ENCODE measurements around the gene CPNE2.
"Not testable (repeated sequence)": the region's sequence is repeated elsewhere in the genome, so short reads cannot be mapped to it uniquely, and the experiment has no call there.

The CPNE2 gene

DNA sequence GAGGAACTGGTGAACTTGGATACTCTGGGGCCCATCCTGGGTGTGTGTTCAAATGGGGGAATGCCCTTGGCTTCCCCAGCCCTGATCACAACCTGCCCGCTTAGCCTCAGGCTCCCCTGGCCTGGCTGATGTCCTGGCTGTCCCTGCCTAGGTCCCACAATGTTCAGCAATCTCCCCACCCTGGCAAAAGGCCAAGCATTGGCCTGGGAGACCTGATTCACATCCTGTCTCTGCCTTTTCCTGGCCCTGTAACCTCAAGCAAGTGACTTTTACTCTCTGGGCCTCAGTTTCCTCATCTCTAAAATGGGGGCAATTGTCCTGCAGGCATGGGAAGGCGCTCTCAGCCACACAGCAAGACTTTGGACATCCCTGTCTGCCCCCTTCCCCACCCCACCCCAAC is 14.4 kb downstream of the CPNE2 start:
- no peaks in the 10 kb centered on the region for H3K9me3 ChIP-seq (ENCODE audit: control extremely low read depth in 1 of 5, control insufficient read depth in 4 of 5, insufficient read depth in 2 of 5, low read depth in 1 of 5, low read length in 4 of 5)
- POLR2A ChIA-PET, result no interaction called here
- H3K4me1 ChIP-seq (ENCODE audit: control extremely low read depth in 1 of 4, control insufficient read depth in 4 of 4, insufficient read depth in 4 of 4, low read length in 3 of 4), result peaks cover 0 to 29% (median 2%) of the 10 kb centered on the region in 4 experiments
- no peak overlapping the region for H3K4me3 ChIP-seq (ENCODE audit: control insufficient read depth in 1 of 7, extremely low read depth in 1 of 7, insufficient read depth in 4 of 7, low read depth in 2 of 7, low read length in 6 of 7)
- CTCF ChIA-PET, result interaction anchor here (0.6 to 1.6 kb wide), 5 partner anchors 9 to 139 kb away, joined by 3 to 4 read pairs (median 3); no protein-coding TSS in a partner anchor
- H3K36me3 ChIP-seq (ENCODE audit: control insufficient read depth in 4 of 4, insufficient read depth in 4 of 4, low read length in 3 of 4), result no peaks in the 10 kb centered on the region
- H3K27me3 ChIP-seq (replicated peaks in 2 of 5; ENCODE audit: control insufficient read depth in 4 of 5, insufficient read depth in 5 of 5, low read length in 4 of 5), result no peaks in the 10 kb centered on the region
- H3K27ac ChIP-seq (ENCODE audit: insufficient read depth in 1 of 2, low read depth in 1 of 2, low read length in 2 of 2, poor library complexity in 1 of 2, severe bottlenecking in 2 of 2), result no peak overlapping the region
- WGBS (ENCODE audit: insufficient coverage), result 100% methylated on average over 2 of the region's 2 CpGs
- DNase-seq, result no peak

DNA sequence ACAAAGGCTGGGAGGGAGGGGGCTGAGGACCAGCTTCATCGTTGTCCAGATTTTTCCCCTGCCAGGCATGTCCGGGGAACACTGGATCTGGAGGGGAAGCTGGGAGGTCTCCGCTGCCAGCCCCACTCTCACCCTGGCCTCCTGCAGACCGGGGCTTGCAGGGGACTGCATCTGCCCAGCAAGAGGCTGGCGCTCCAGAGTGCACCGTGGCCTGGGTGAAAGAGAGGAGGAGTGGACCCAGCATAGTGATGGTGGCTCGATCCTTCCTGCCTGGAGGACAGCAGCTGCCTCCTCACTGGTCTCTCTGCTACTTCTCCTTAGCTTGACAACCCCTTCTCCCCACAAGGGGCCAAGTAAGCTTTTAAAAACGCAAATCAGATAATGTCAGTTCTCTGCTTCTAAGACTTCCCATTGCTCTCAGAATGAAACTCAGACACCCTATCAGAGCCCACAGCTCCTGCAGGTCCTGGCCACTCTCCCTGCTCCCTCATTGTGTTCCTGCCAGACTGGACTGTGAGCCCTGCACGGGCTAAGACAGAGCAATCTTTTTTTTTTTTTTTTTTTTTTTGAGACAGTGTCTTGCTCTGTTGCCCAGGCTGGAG is 15.0 kb downstream of the CPNE2 start:
- 95% methylated on average over 8 of the region's 9 CpGs for WGBS (ENCODE audit: insufficient coverage)
- no peaks in the 10 kb centered on the region for H3K27me3 ChIP-seq (replicated peaks in 2 of 5; ENCODE audit: control insufficient read depth in 4 of 5, insufficient read depth in 5 of 5, low read length in 4 of 5)
- H3K4me3 ChIP-seq (ENCODE audit: control insufficient read depth in 1 of 7, extremely low read depth in 1 of 7, insufficient read depth in 4 of 7, low read depth in 2 of 7, low read length in 6 of 7), result no peak overlapping the region
- no peaks in the 10 kb centered on the region for H3K36me3 ChIP-seq (ENCODE audit: control insufficient read depth in 4 of 4, insufficient read depth in 4 of 4, low read length in 3 of 4)
- H3K27ac ChIP-seq (ENCODE audit: insufficient read depth in 1 of 2, low read depth in 1 of 2, low read length in 2 of 2, poor library complexity in 1 of 2, severe bottlenecking in 2 of 2), result no peak overlapping the region
- DNase-seq, result no peak
- H3K4me1 ChIP-seq (ENCODE audit: control extremely low read depth in 1 of 4, control insufficient read depth in 4 of 4, insufficient read depth in 4 of 4, low read length in 3 of 4), result peaks cover 0 to 36% (median 2%) of the 10 kb centered on the region in 4 experiments
- POLR2A ChIA-PET, result no interaction called here
- no peaks in the 10 kb centered on the region for H3K9me3 ChIP-seq (ENCODE audit: control extremely low read depth in 1 of 5, control insufficient read depth in 4 of 5, insufficient read depth in 2 of 5, low read depth in 1 of 5, low read length in 4 of 5)
- CTCF ChIA-PET, result interaction anchor here (0.7 to 1.6 kb wide), 5 partner anchors 9 to 60 kb away, joined by 3 to 4 read pairs (median 3); no protein-coding TSS in a partner anchor

DNA sequence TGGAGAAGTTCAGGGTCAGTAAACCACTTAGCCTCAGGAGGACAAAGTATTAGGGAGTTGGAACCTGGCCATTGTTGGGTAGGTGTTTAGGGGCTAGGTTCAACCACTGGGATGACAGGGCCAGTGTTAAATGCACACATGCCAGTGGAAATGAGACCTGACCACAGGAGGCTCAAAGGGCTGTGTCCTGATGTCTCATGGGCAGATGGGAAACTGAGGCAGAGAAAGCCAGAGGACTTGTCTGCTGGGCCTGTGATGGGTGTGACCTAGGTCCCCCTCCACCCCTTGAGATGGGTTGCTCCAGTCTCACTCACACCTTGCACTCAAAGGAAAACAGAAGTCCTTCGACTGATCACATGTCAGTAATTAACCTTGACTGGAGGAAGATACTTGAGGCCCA is 16.0 kb downstream of the CPNE2 start:
- H3K27me3 ChIP-seq (replicated peaks in 2 of 5; ENCODE audit: control insufficient read depth in 4 of 5, insufficient read depth in 5 of 5, low read length in 4 of 5), result no peaks in the 10 kb centered on the region
- H3K9me3 ChIP-seq (ENCODE audit: control extremely low read depth in 1 of 5, control insufficient read depth in 4 of 5, insufficient read depth in 2 of 5, low read depth in 1 of 5, low read length in 4 of 5), result no peaks in the 10 kb centered on the region
- H3K4me1 ChIP-seq (ENCODE audit: control extremely low read depth in 1 of 4, control insufficient read depth in 4 of 4, insufficient read depth in 4 of 4, low read length in 3 of 4), result peaks cover 0 to 43% (median 2%) of the 10 kb centered on the region in 4 experiments
- no peak overlapping the region for H3K27ac ChIP-seq (ENCODE audit: insufficient read depth in 1 of 2, low read depth in 1 of 2, low read length in 2 of 2, poor library complexity in 1 of 2, severe bottlenecking in 2 of 2)
- ChIA-PET CTCF (interaction anchor here (1.2 kb wide), 1 partner anchor 59 kb away, joined by 3 read pairs; no protein-coding TSS in a partner anchor), POLR2A (no interaction called here)
- no peak for DNase-seq
- WGBS (ENCODE audit: insufficient coverage), result no CpG with 5 or more reads among the region's 1 CpG
- no peak overlapping the region for H3K4me3 ChIP-seq (ENCODE audit: control insufficient read depth in 1 of 7, extremely low read depth in 1 of 7, insufficient read depth in 4 of 7, low read depth in 2 of 7, low read length in 6 of 7)
- H3K36me3 ChIP-seq (ENCODE audit: control insufficient read depth in 4 of 4, insufficient read depth in 4 of 4, low read length in 3 of 4), result peaks cover 0 to 4% (median 2%) of the 10 kb centered on the region in 4 experiments

DNA sequence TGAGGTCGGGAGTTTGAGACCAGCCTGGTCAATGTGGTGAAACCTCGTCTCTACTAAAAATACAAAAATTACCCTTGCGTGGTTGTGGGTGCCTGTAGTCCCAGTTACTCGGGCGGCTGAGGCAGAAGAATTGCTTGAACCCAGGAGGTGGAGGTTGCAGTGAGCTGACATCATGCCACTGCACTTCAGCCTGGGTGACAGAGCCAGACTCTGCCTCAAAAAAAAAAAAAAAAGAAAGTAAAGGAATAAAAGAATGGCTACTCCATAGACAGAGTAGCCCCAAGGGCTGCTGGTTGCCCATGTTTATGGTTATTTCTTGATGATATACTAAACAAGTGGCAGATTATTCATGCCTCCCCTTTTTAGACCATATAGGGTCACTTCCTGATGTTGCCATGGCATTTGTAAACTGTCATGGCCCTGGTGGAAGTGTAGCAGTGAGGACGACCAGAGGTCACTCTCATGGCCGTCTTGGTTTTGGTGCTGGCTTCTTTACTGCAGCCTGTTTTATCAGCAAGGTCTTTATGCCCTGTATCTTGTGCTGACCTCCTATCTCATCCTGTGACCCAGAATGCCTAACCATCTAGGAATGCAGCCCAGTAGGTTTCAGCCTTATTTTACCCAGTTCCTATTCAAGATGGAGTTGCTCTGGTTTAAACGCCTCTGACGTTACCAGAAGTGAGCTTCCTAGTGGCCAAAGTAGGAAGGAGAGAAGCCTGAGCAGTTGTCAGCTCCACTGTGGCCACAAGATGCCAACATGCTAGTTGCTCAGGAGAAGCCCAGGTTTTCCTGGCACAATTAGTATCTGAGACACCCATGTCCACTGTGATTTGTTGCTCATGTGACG is 17.1 kb downstream of the CPNE2 start:
- H3K27ac ChIP-seq (ENCODE audit: insufficient read depth in 1 of 2, low read depth in 1 of 2, low read length in 2 of 2, poor library complexity in 1 of 2, severe bottlenecking in 2 of 2); DNase-seq; H3K9me3 ChIP-seq (ENCODE audit: control extremely low read depth in 1 of 5, control insufficient read depth in 4 of 5, insufficient read depth in 2 of 5, low read depth in 1 of 5, low read length in 4 of 5); H3K27me3 ChIP-seq (replicated peaks in 2 of 5; ENCODE audit: control insufficient read depth in 4 of 5, insufficient read depth in 5 of 5, low read length in 4 of 5); H3K4me3 ChIP-seq (ENCODE audit: control insufficient read depth in 1 of 7, extremely low read depth in 1 of 7, insufficient read depth in 4 of 7, low read depth in 2 of 7, low read length in 6 of 7): not testable (repeated sequence)
- peaks cover 0 to 14% (median 9%) of the 10 kb centered on the region in 4 experiments for H3K36me3 ChIP-seq (ENCODE audit: control insufficient read depth in 4 of 4, insufficient read depth in 4 of 4, low read length in 3 of 4)
- peaks cover 0 to 39% (median 2%) of the 10 kb centered on the region in 4 experiments for H3K4me1 ChIP-seq (ENCODE audit: control extremely low read depth in 1 of 4, control insufficient read depth in 4 of 4, insufficient read depth in 4 of 4, low read length in 3 of 4)
- 100% methylated on average over 8 of the region's 10 CpGs for WGBS (ENCODE audit: insufficient coverage)
- POLR2A ChIA-PET, result interaction anchor here (0.6 kb wide), 1 partner anchor 304 kb away, joined by 3 read pairs; no protein-coding TSS in a partner anchor
- CTCF ChIA-PET, result interaction anchor here (0.6 to 1.5 kb wide), 3 partner anchors 12 to 543 kb away, joined by 3 to 5 read pairs (median 4); partner anchors contain the start of gene CPNE2

DNA sequence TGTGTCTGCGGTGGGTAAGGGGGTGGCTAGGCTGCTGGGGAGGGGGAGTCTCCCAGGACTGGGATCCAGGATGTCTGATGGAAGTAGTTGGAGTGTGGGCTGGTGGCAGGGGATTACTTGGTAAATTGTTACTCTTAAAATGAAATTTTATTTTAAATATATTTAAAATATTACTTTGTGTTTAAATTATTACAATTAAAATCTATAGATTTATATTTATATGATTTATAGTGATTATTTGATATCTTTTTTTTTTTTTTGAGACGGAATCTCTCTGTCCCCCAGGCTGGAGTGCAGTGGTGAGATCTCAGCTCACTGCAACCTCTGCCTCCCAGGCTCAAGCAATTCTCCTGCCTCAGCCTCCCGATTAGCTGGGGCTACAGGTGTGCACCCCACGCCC is 18.6 kb downstream of the CPNE2 start:
- H3K9me3 ChIP-seq (ENCODE audit: control extremely low read depth in 1 of 5, control insufficient read depth in 4 of 5, insufficient read depth in 2 of 5, low read depth in 1 of 5, low read length in 4 of 5), result no peaks in the 10 kb centered on the region
- H3K4me3 ChIP-seq (ENCODE audit: control insufficient read depth in 1 of 7, extremely low read depth in 1 of 7, insufficient read depth in 4 of 7, low read depth in 2 of 7, low read length in 6 of 7), result no peak overlapping the region
- WGBS (ENCODE audit: insufficient coverage), result 100% methylated on average over 1 of the region's 4 CpGs
- peaks cover 0 to 24% (median 18%) of the 10 kb centered on the region in 4 experiments for H3K36me3 ChIP-seq (ENCODE audit: control insufficient read depth in 4 of 4, insufficient read depth in 4 of 4, low read length in 3 of 4)
- no peak overlapping the region for H3K27ac ChIP-seq (ENCODE audit: insufficient read depth in 1 of 2, low read depth in 1 of 2, low read length in 2 of 2, poor library complexity in 1 of 2, severe bottlenecking in 2 of 2)
- H3K4me1 ChIP-seq (ENCODE audit: control extremely low read depth in 1 of 4, control insufficient read depth in 4 of 4, insufficient read depth in 4 of 4, low read length in 3 of 4), result peaks cover 0 to 34% (median 0%) of the 10 kb centered on the region in 4 experiments
- no peaks in the 10 kb centered on the region for H3K27me3 ChIP-seq (replicated peaks in 2 of 5; ENCODE audit: control insufficient read depth in 4 of 5, insufficient read depth in 5 of 5, low read length in 4 of 5)
- POLR2A ChIA-PET, result no interaction called here
- CTCF ChIA-PET, result interaction anchor here (1.0 to 1.5 kb wide), 4 partner anchors 13 to 65 kb away, joined by 3 to 5 read pairs (median 4); partner anchors contain the start of gene CPNE2
- no peak for DNase-seq

DNA sequence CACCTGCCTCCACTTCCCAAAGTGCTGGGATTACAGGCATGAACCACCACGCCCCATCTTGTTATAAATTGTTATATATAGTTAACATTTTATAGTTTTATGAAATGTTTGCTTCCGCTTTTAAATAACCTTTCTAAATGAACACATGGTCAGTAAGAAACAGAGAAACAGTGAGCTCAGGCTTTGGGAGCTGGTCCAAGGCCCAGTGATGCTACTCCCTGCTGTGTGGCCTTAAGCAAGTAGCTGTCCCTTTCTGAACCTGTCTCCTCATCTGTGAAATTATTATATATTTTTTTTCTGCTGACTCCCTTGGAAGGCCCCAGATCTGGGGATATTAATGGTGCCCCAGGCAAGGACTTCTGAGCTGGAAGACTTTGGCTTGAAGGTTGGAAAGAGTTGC is 19.0 kb downstream of the CPNE2 start:
- ChIA-PET CTCF (interaction anchor here (1.0 to 1.3 kb wide), 3 partner anchors 10 to 66 kb away, joined by 3 to 5 read pairs (median 4); no protein-coding TSS in a partner anchor), POLR2A (no interaction called here)
- no CpG with 5 or more reads among the region's 2 CpGs for WGBS (ENCODE audit: insufficient coverage)

More for the DNA sequence above, 19.0 kb downstream of the CPNE2 start:
- no peaks in the 10 kb centered on the region for H3K9me3 ChIP-seq (ENCODE audit: control extremely low read depth in 1 of 5, control insufficient read depth in 4 of 5, insufficient read depth in 2 of 5, low read depth in 1 of 5, low read length in 4 of 5)
- peaks cover 0 to 29% (median 20%) of the 10 kb centered on the region in 4 experiments for H3K36me3 ChIP-seq (ENCODE audit: control insufficient read depth in 4 of 4, insufficient read depth in 4 of 4, low read length in 3 of 4)
- no peak overlapping the region for H3K27ac ChIP-seq (ENCODE audit: insufficient read depth in 1 of 2, low read depth in 1 of 2, low read length in 2 of 2, poor library complexity in 1 of 2, severe bottlenecking in 2 of 2)
- H3K27me3 ChIP-seq (replicated peaks in 2 of 5; ENCODE audit: control insufficient read depth in 4 of 5, insufficient read depth in 5 of 5, low read length in 4 of 5), result no peaks in the 10 kb centered on the region
- no peak overlapping the region for H3K4me3 ChIP-seq (ENCODE audit: control insufficient read depth in 1 of 7, extremely low read depth in 1 of 7, insufficient read depth in 4 of 7, low read depth in 2 of 7, low read length in 6 of 7)
- peaks cover 0 to 34% (median 0%) of the 10 kb centered on the region in 4 experiments for H3K4me1 ChIP-seq (ENCODE audit: control extremely low read depth in 1 of 4, control insufficient read depth in 4 of 4, insufficient read depth in 4 of 4, low read length in 3 of 4)
- no peak for DNase-seq
